Measurements from ENCODE around the gene SERPINB6.
"Not testable (repeated sequence)": the region's sequence is repeated elsewhere in the genome, so short reads cannot be mapped to it uniquely, and the experiment has no call there.

Gene SERPINB6

DNA sequence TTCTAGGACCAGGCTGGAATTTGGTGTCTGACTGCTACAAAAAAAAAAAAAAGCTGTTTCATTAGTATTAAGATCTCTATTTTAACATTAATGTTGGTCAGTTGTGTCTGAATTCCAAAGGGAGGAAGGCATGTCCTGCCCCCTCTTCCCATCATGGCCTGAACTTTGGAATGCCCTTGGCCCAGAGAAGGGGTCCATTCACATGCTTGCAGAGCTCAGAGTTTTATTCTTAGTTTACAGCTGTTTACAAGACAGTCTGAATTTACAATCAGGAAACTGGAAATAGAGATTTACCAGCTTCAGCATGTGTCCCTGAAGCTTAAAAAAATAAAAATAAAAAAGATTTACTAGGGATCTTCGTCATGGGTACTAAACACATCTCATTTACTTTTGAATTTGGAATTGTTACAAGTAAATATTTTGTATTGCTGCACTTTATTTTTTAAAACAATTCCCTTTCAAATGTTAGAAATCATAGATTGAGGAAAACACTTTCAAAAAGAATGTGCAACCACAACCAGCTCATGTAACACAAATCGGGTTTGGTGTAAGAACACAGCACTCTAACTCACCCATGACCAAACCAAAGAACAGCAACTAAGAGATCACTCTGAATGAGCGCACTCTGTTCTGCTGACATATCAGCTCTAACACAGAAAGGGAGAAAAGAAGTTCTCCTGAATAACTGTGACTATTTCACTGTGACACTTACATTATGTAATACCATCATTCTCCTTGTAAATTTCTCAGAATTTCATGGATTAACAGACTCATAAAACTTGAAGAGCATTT is 6.6 kb upstream of the SERPINB6 start:
- no peak for DNase-seq (ENCODE audit: low read depth in 2 of 2)

- no peak for DNase-seq (ENCODE audit: low read depth in 2 of 2)
Measured at GRCh38 chr6:2977290-2977689, 5.9 kb upstream of the SERPINB6 start.

- no peak for DNase-seq (ENCODE audit: low read depth in 2 of 2)
Measured at GRCh38 chr6:2976571-2977085, 5.3 kb upstream of the SERPINB6 start.

GRCh38 chr6:2976060-2976459 is 4.7 kb upstream of the SERPINB6 start:
- DNase-seq (ENCODE audit: low read depth in 2 of 2) = no peak

DNA sequence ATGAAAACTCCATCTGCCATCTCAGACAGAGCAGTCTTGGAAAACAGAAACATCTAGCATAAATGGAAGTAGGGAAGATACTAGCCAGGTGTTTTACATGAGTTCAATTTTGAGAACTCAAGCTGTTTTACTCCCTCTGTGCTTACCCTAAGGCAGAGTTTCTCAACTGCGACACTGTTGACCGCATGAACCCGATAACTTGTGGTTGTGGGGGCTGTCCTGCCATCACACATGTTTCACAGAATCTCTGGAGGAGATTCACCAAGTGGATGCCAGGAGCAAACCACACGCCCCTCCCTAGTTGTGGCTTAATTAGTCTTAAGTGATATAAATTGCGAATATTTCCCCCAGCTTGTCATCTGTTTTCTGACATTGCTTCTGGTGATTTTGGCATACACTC is 2.3 kb upstream of the SERPINB6 start:
- no peak for DNase-seq (ENCODE audit: low read depth in 2 of 2)

- not testable (repeated sequence) for DNase-seq (ENCODE audit: low read depth in 2 of 2)
Measured at GRCh38 chr6:2973180-2973579, 1.8 kb upstream of the SERPINB6 start.

DNA sequence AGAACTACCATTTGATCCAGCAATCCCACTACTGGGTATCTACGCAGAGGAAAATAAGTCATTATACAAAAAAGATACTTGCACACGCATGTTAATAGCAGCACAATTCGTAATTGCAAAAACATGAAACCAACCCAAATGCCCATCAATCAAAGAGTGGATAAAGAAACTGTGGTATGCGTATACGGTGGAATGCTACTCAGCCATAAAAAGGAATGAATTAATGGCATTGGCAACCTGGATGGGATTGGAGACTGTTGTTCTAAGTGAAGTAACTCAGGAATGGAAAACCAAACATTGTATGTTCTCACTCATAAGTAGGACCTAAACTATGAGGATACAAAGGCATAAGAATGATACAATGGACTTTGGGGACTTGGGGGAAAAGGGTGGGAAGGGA is 1.3 kb upstream of the SERPINB6 start:
- not testable (repeated sequence) for DNase-seq (ENCODE audit: low read depth in 2 of 2)

- DNase-seq (ENCODE audit: low read depth in 2 of 2) = not testable (repeated sequence)
Measured at GRCh38 chr6:2972219-2972487, 786 bp upstream of the SERPINB6 start.

DNA sequence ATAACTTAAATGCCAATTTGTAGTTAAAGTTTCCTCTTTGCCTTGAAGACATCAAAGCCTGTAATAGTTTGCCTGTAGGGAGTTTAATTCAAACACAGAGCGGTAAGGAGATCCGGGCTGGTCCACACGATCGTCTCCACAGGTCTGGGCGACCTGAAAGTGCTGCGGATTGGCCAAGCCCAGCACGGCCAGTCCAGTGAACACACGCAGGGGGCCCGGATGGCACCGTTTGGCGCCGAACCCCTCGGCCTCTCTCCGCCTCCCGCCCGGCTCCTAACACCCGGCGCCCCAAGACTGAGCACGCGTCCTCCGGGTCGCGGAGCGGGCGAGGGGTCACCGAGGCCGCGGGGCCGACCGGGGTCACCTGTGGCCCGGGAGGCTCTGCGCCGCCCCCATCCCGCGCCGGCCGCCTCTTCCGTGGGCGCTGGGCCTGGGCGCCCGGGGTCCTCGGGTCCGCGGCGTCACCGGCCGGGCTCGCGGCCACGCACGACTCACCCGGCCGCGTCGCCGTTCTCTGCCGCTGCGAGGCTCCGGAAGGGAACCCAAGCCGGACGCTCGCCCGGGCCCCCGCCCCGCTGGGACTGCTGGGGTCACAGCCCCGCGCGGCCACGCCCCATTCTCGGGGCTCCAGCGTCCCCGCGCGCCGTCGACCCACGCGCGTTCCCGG is 481 bp downstream of the SERPINB6 start:
- DNase-seq (ENCODE audit: low read depth in 2 of 2) = peak; percentile 16 to 43

DNA sequence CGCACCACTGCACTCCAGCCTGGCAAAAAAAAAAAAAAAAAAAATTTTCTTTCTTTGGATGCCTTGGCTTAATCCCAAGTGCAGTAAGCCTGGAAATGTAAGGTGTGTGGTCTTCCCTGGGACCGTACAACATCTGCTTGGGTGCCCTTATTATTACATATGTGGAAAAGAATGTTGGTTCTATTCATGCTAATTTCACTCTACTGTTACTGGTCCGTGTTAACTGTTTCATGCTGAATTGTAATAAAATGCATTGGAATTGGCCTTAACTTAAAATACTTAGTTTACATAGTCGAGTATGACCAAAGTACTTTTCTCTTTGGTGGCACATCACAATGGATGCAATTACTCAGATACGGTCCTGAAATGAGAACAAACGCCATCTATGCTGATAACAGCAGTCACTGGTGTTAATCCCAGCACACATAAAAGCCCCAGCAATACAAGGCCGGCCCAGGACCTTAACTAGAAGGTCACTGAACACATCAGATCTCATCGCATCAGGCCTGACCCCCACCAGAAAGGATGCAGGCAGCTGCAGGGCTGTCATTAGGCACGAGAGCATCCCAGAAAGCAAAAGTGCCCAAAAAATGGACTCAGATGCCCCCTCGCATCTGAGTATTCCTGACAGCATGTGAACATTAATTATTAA is 1.2 kb downstream of the SERPINB6 start:
- DNase-seq (ENCODE audit: low read depth in 2 of 2) = no peak

GRCh38 chr6:2969549-2969948 is 1.8 kb downstream of the SERPINB6 start:
- no peak for DNase-seq (ENCODE audit: low read depth in 2 of 2)

DNA sequence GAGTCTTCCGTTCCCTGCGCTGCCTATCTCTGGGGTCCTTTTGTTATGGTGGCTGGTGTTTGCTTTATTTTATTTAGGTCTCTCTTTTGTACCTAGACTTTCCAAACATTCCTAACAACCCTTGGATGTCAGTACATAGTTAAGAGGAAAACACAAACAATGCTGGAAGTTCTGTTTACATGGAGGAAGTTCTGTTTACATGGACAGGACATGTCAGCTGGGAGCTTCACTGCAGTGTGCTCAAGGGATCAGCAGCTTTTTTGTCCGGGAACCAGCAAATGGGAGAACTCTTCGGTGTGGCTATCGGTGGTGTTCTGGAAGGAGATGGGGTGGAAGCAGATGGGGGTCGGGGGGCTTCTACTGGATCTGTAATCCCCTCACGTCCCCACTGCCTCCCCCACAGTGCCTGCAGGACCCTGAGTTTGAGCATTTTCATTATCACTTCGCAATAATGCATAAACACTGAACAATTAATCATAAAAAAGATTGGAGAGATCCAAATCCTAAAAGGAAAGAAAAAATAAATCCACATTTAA is 2.7 kb downstream of the SERPINB6 start:
- DNase-seq (ENCODE audit: low read depth in 2 of 2) = no peak

- no peak for DNase-seq (ENCODE audit: low read depth in 2 of 2)
Measured at GRCh38 chr6:2967936-2968335, 3.4 kb downstream of the SERPINB6 start.

GRCh38 chr6:2966347-2966746 is 5.0 kb downstream of the SERPINB6 start:
- no peak for DNase-seq (ENCODE audit: low read depth in 2 of 2)

DNA sequence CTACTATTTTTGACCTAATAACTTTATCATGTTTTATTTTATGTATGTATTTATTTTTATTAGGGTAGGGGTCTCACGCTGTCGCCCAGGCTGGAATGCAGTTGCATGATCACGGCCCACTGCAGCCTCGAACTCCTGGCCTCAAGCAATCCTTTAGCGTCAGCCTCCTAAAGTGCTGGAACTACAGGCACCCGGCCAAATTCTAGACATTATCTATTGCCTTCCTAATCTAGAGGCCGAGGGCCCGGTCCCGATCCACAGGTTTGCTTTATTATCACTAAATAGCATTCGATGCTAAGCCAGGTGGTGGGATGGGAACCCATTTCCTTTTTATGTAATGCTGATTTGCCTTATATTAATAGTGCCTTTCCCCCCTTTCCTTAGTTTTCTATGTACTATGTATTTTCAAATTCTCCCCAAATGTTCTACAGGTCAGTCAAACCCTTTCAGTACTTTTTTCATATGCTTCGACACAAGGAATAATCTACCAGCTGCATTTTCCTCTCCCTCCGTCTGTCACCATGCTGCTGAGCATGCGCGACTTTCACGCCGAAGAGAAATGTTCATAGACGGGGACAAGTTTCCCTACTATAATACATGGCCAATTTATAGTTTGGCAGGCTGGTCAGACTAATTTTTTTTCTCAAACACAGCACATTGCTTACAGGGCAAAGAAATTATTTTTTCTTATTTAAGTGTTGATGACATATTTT is 6.4 kb downstream of the SERPINB6 start:
- no peak for DNase-seq (ENCODE audit: low read depth in 2 of 2)

DNA sequence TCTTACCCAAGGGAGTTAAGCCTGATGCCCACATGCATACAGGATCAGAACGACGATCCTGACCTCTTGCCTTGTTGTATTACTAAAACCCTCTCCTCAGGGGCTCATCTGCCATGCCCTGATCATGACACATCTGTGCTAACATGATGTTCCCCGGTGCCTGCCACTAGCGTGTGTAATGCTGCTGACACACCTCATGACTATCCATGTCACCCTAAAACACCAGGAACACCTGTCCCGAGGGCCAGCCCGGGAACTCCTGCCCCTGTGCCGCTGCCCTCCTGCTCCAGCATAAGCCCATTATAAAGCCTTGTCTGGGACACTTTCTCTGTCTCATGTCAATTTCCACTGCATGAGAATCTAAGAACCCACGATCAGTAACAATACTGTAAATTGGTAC is 7.6 kb downstream of the SERPINB6 start:
- no peak for DNase-seq (ENCODE audit: low read depth in 2 of 2)

- no peak for DNase-seq (ENCODE audit: low read depth in 2 of 2)
Measured at GRCh38 chr6:2962636-2963035, 8.7 kb downstream of the SERPINB6 start.

- no peak for DNase-seq (ENCODE audit: low read depth in 2 of 2)
Measured at GRCh38 chr6:2962004-2962403, 9.4 kb downstream of the SERPINB6 start.

- DNase-seq (ENCODE audit: low read depth in 2 of 2) = no peak
Measured at GRCh38 chr6:2961506-2961905, 9.9 kb downstream of the SERPINB6 start.

GRCh38 chr6:2960935-2961334 is 10.4 kb downstream of the SERPINB6 start:
- no peak for DNase-seq (ENCODE audit: low read depth in 2 of 2)

DNA sequence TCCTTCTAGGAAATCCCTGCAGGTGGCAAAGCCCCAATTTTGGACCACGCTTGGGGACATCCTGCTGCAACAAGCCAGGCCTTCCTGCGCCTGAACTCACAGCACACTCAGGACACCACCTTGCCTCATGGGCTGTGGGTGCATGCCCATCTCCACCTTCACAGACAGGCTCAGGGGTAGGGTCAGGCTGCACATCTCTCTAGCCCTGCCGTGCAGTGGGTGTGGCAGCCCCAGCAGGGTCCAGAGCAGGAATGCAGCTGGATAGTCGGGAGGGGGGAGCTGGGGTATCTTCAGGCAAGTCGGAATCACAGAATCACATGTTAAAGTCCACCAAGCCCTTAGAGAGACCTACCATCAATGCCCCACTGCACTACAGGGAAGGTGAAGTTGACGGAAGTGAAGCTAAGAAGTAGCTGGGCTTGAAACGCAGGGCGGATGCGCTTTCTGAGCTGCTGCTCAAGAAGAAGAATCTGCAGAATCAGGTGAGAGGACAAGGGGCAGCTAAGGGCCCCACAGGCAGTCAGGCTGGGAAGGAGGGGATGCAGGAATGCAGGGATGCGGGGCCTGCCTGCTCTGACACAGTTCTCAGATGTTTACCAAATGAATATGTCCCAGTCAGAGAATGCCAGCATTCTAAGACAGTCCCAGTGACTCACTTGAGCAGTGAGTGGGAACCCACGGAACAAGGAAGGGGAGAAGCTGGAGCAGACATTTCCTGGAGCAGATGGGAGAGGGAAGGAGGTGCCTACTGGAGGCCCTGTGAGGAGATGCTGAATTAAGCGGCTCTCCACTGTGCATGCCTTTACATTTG is 11.3 kb downstream of the SERPINB6 start:
- no peak for DNase-seq (ENCODE audit: low read depth in 2 of 2)
